Ramos (cell line): ENCODE data around the gene MRPL17.

ENCODE experiments used
- in situ Hi-C: fragments of 300-500 bp; cut with MboI; formaldehyde crosslinking; loops from one replicate; pipeline ENCODE4 v1.14.3; 2022; ENCODE audit warnings: low sequenced_read_pairs; ENCODE audit not compliant: unreplicated experiment

MRPL17 gene

GRCh38 chr11:6636480-6636879, 46.7 kb downstream of the MRPL17 start:
- in situ Hi-C loops: no loop called here

GRCh38 chr11:6635082-6635932, 47.8 kb downstream of the MRPL17 start:
- in situ Hi-C loops: no loop called here

- in situ Hi-C loops: no loop called here
Observed at GRCh38 chr11:6634534-6634933, 48.6 kb downstream of the MRPL17 start.

DNA sequence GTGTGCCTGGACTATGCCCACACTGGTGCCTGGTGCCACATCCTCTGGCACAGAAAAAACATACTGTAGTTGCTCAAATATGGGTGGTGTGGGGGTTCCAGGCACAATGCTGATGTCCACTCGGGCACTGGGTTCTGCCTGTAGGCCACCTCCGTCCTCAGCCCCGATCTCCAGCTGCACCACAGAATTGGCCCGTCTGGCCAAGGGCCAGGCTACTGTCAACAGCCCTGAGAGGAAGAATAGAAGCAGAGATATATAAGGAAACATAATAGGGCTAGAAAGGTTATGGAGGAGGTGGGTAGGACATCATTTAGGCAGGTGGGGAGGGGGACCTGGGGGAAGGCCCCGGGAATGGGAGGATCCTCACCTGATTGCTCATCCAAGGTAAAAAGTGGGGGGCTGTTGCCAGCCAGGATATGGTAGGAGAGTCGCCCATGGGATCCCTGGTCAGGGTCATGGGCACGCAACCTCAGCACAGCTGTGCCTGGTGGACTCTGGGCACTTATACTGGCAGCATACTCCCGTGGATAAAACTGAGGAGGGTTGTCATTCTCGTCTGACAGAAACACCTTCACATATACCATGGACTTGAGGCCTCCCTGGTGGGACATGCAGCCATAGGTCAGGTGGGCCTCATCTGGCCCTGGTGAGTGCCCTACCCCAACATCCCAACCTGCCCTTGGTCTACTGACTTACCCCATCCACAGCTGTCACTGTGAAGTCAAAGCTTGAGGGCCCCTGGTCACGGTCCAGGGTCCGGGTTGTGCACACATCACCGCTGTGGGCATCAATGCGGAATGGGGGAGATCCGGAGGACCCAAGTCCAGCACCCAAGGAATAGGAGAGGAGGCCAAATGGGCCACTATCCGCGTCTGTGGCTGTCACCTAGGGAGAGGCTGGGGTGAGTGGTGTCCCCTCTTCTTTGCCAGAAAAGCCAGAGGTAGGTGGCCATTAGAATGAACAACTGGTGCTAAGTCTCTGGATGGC, 49.4 kb downstream of the MRPL17 start:
- in situ Hi-C loops: no loop called here

GRCh38 chr11:6632116-6633073, 50.7 kb downstream of the MRPL17 start:
- in situ Hi-C loops: no loop called here

DNA sequence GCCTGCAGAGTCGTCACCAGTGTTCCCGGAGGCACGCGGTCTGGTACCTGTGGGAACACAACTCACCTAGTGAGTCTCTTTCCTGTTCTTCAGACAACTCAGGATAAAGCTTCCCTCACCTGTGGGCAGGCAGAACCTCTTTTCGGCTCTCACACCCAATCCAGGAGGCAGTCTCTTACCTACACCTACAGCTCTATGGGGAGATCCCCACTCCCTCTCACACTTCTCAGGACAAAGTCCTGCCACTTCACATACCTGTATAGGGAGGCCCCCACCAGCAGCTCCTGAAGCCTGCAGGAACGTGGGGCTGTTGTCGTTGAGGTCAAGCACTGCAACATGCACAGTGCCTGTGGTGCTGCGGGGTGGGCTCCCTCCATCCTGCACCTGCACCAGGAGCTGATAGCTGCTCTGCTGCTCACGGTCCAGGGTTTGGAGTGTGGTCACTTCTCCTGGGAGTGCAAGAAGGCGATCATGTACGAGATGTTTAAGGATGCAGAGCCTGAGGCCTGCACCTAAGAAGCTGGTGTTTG, 51.7 kb downstream of the MRPL17 start:
- in situ Hi-C loops: no loop called here

DNA sequence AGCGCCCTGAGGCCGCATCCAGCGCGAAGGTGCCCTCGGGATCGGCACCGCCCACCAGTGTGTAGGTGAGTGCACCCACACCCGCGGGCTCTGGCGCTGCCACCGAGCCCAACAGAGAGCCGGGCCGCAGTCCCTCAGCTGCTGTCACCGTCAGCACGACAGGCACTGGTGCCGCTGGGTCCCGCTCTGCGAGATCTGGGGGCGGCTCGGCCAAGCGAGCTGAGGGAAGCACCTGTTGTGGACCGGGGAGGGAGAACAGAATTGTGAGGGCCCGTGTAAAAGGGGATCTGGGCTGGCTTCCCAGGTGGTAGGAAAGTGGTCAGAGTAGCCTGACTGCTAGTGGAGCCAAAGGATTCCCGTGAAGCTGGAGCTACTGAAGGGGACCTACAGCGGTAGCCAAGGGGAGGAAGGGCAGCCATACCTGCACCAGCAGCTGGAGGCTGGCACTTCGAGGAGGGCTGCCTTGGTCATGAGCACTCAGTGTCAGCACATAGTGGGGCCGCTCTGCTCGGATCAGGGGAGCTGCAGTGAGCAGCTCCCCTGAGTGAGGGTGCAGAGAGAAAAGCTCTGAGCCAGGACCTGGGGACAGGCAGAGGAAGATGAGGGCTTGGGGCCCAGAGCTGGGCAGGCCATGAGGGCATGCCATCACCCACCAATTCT, 52.4 kb downstream of the MRPL17 start:
- in situ Hi-C loops: no loop called here
